A549 treated with CORT108297 at 1 μM for 4 hours (cell line): ENCODE data around the gene PNKP. TPM values are rescaled to one million over a fixed set of nuclear protein-coding genes. Genes with fewer than 3 reads are reported as not detected.

Experiments used
- total RNA-seq: library from RNA; stranded (reverse); fragments of 200-300 nt; extraction: Qiagen RNA extraction; gene quantifications from 5 replicates; pipeline ENCODE4 v1.2.3, GENCODE V29; 2022

The PNKP gene
- 40.8 to 62.1 TPM (median 54.2 TPM) in 5 replicates for total RNA-seq

DNA sequence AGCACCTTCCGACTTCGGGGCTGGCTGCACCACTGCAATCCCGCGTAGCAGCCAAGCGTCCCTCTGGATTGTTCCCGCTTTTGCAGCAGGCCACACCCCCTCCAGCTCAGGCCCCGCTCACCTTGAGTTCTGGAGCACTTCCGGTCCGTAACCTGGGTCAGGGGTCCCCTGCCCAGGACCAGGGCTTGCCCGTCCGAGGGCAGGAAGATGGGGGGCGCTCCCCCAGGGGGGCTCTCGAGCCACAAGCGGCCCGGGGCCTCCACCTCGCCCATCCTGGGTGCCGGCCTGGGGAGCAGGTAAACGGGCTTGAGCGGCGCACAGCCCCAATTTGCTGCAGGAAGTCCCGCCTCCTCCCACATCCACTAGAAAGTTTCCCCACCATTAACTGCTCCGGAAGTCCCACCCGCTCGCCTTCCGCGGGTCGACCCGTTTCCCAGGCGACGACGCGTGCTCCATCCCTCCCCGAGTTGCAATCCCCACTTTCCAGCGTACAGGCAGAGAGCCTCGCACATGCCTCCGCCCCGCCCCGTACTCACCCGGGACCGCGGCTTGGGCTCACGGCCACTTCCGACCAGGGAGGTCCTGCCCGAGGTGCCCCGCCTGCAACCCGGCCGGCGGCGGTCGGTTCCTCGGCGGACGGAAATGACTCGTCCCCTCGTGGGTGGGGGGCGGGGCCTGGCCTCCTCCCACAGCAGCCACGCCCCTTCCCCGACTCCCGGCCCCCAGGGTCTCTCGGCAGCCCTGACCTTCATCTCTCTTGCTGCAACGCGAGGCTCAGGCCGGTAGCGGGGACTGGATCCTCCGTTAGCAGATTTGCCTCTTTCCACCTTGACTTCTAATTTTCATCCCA is at the start of gene PNKP:
PNKP (minus strand) TSS at position 644 of the 850 bp plus-strand sequence; CDS start at position 272, 372 bp downstream.

DNA sequence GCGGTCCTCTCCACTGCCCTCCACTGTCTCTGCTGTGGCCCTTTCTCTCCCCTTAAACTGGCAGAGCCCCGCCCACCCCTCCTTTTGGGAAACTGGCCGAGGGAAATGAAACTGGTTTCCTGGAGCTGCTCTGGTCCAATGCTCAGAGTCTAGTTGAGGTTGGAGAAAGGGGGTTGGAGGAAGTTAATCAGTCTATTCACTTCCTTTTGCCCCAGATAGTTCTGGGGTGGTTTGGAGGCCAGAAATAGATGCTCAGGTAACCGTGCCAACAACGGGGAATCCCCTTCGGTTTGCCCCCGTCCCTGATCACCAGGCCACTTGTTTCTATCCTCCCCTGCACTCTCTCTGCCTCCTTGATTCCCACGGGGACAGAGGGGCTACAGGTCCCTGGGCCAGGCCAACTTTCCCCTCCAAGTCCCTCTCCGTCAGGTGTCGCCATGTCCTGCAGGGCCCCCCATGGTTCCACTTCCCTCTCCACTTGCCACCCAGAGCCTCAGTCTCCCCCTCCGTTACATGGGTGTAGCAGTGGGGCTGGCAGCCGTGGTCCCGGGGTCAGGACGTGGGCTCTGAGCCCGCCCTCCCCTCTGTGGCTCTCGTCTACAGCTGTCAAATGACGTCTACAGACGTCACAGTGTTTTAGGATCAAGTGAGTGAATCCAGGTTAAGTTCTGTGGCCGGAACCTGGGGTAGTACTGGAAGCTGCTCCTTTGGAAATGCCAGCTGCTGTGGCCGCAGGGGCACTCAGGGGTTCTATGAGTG is 29.7 kb upstream of the PNKP start, which contains the start of gene IL4I1:
IL4I1 (minus strand) TSS at position 25 of the 759 bp plus-strand sequence. CDS start 727 bp downstream, outside the sequence.

DNA sequence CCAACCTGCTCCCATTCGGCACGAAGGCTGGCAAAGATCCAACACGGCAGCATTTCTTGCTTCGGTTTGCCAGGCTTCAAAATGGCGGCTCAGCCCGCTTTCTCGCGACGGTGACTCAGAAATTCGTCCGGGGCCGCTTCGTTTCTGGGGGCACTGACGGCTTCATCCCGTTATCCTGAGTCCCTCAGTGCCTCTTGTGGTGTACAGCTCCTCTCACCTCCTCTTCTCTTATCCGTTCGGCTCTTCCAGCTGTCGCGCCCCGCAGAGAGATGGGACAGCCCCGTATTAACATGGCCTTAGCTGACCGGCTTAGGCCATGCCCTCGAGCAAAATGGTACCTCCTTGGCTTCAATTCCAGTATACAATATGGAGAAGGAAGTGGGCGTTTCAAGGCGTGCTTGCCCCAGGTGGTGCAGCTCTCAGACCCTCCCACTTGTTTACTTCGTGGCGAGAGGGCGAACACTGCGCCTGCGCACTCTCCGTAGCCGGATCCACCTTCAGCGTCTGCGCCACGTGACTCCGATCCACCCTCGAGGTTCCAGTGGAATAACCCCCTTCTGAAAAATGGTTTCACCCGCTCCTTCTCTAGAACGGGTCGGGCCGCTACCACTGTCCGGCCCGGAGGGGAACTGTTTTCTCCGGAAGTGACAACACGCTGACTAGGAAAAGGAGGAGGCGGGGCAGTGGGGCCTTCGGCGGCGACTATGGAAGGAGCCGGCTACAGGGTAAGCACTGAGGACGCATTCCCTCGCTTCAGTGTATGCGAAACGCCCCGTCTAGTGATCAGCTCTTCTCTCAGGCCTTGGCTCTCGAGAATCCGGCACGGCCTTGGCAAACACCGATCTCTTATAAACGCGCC is 9.9 kb upstream of the PNKP start, which contains the start of the genes AKT1S1 and TBC1D17:
AKT1S1 (minus strand) TSS at position 336 of the 859 bp plus-strand sequence. CDS start 4,060 bp downstream, outside the sequence.
TBC1D17 (plus strand) TSS at position 683 of the 859 bp plus-strand sequence; CDS start at position 705, 22 bp downstream.

DNA sequence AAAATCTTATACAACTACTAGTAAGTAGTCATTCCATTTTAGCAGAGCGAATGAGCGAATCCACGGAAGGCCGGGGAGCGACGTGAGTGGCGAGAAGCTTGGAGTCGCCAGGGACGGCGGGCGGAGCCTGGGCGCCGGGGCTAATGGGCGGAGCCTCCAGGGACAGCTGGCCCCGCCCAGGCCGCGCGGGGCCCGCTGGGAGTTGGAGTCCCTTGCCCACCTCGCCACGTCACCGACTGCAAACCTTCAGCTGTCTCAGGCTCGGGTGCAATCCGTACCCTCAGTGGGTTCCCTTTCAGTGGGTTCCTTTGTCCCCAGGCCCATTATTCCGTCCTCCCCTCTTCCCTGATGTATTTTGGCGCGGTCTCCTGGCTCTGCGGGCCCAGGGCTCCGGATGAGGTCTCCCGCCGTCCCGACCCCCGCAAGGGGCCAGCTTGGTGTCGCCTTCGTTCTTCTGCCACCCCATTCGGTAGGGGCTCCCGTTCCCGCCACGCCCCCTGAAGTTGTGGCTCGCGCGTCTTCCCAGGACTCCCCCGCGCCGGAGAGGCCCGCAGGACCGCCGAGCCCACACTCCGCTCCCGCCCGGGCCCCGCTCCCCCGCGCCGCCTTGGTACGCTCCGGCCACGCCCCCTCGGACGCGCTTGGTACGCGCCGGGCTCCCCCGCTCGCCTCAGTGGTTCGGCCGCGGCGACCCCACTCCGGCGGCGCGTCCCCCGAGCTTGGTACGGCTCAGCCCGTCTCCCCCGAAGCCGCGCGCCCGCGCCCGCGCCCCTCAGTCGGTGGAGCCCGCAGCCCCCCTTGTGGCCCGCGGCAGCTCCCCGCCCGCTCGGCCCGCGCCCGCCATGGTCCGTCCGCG is 16.7 kb downstream of the PNKP start, which contains the start of gene PTOV1:
PTOV1 (plus strand) TSS at position 673 of the 856 bp plus-strand sequence.

DNA sequence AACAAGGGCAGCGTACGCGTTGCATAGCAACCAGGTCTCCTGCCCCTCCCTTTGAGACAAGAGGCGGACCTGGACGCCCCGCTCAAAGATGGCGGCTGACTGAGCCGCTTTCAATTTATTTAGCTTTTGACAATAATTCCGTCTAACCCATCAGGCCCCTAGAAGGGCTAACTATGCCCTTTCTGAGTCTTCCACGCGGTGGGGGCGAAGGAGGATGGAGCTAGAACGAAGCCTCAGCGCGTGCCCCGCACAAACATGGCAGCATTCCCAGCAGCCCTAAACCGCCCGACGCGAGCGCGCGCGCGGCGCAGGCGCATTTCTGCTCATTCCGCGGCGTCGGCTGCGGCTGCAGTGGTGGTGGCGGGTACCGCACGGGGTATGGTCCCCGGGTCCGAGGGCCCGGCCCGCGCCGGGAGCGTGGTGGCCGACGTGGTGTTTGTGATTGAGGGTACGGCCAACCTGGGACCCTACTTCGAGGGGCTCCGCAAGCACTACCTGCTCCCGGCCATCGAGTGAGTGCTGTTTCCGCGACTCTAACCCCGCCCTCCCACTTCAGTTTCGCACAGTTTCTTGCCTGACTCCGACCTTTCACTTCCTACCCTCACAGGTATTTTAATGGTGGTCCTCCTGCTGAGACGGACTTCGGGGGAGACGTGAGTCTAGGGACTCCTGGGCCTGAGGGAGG is 49.3 kb downstream of the PNKP start, which contains the start of gene MED25:
MED25 (plus strand) TSS at position 326 of the 685 bp plus-strand sequence; CDS start at position 379, 53 bp downstream.

DNA sequence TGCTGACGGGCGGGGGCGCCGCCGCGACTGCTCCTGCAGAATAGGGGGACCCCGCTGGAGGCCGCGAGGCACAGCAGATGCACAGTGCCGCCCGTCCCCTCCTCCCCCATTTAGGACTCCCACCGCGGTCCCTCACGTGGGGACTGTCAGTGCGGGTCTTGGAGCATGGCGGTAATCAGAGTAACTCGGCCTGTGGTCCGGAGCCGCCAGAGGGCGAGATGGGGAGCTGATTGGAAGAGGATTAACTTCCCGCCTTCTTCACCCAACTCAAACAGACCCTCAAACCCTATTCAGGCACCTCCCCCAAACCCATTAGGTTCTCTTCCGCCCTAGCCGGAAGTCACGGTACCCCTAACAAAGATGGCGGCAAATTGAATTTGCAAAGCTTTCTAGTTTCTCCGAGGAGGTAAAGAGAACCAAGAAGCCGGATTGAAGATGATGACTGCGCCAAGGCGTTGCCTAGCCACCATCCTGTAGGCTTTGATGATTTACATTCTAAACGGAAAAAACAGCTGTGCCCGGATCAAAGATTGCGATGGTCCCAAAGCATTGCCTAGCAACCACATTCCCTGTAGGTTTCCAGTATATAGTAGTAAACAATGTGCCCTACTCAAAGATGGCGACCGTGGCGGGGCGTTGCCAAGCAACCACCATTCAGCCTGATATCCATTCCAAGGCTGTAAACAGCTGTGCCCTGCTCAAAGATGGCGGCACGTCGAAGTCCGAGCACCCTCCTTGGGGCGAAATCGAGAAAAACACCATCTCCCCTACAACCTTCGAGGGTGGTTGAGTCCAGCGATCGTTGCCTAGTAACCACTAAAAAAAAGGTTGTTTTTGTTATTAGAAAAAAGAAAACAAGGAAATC is 54.1 kb downstream of the PNKP start, which contains the start of gene FUZ:
FUZ (minus strand) TSS at position 296 of the 865 bp plus-strand sequence; CDS start at position 110, 186 bp downstream.

Other genes starting within 250 kb of the PNKP start
- 89.9 to 139 TPM (median 135 TPM) in 5 replicates for gene RRAS, start 227.4 kb downstream of the PNKP start, total RNA-seq
- gene SCAF1, start 225.4 kb downstream of the PNKP start, total RNA-seq = 45.2 to 75.9 TPM (median 67.4 TPM) in 5 replicates
- gene IRF3, start 201.7 kb downstream of the PNKP start, total RNA-seq = 102 to 117 TPM (median 111 TPM) in 5 replicates
- 56.3 to 78.7 TPM (median 72.9 TPM) in 5 replicates for gene BCL2L12, start 201.6 kb downstream of the PNKP start, total RNA-seq
- 387 to 457 TPM (median 414 TPM) in 5 replicates for gene PRMT1, start 190.3 kb downstream of the PNKP start, total RNA-seq
- 3.4 to 6.5 TPM (median 6.0 TPM) in 5 replicates for gene ADM5, start 178.0 kb downstream of the PNKP start, total RNA-seq
- 12.0 to 15.0 TPM (median 12.8 TPM) in 5 replicates for gene CPT1C, start 176.5 kb downstream of the PNKP start, total RNA-seq
- gene TSKS, start 104.3 kb downstream of the PNKP start, total RNA-seq = not detected in 5 replicates
- 40.6 to 58.3 TPM (median 56.1 TPM) in 5 replicates for gene AP2A1, start 100.6 kb downstream of the PNKP start, total RNA-seq
- 12.8 to 15.6 TPM (median 15.3 TPM) in 5 replicates for gene FUZ, start 54.3 kb downstream of the PNKP start, total RNA-seq
- 45.5 to 76.6 TPM (median 69.6 TPM) in 5 replicates for gene MED25, start 49.3 kb downstream of the PNKP start, total RNA-seq
- 106 to 161 TPM (median 152 TPM) in 5 replicates for gene PTOV1, start 16.4 kb downstream of the PNKP start, total RNA-seq
- gene AKT1S1, start 9.8 kb upstream of the PNKP start, total RNA-seq = 66.3 to 120 TPM (median 113 TPM) in 5 replicates
- 20.1 to 24.1 TPM (median 23.8 TPM) in 5 replicates for gene TBC1D17, start 10.1 kb upstream of the PNKP start, total RNA-seq
- 0.61 to 1.2 TPM (median 0.96 TPM) in 5 replicates for gene IL4I1, start 29.3 kb upstream of the PNKP start, total RNA-seq
- 47.9 to 57.1 TPM (median 54.0 TPM) in 5 replicates for gene ATF5, start 61.6 kb upstream of the PNKP start, total RNA-seq
- gene NUP62, start 61.9 kb upstream of the PNKP start, total RNA-seq = 74.2 to 98.4 TPM (median 95.7 TPM) in 5 replicates
- not detected in 5 replicates for gene SIGLEC11, start 93.6 kb upstream of the PNKP start, total RNA-seq
- 39.7 to 45.9 TPM (median 41.5 TPM) in 5 replicates for gene VRK3, start 157.8 kb upstream of the PNKP start, total RNA-seq
- 6.8 to 11.0 TPM (median 10.0 TPM) in 5 replicates for gene ZNF473, start 158.4 kb upstream of the PNKP start, total RNA-seq